Keratinocyte (primary cell): ENCODE results near the gene NXT2. TPM values are rescaled to one million over a fixed set of nuclear protein-coding genes. Genes with fewer than 3 reads are reported as not detected.

Source experiments
- DNase-seq: peaks from one replicate; pipeline ENCODE4 v3.0.0-alpha.2; 2011; ENCODE audit warnings: low read depth, missing footprints, low spot score
- FAIRE-seq: peaks from 2 replicates; lab custom pipeline; 2011; peaks lifted over from hg19 to GRCh38; lab: Jason Lieb, UNC
- H2AFZ ChIP-seq: 2 replicates; pipeline ENCODE4 v1.6.0; 2012; ENCODE audit warnings: low read length, control low read depth, inconsistent platforms; ENCODE audit not compliant: control insufficient read depth
- H3K27ac ChIP-seq: 2 replicates; pipeline ENCODE4 v1.5.1; 2011; ENCODE audit warnings: low read length; ENCODE audit not compliant: control insufficient read depth, insufficient read depth
- H3K27me3 ChIP-seq: 3 replicates; pipeline ENCODE4 v1.6.0; 2011; ENCODE audit warnings: low read length; ENCODE audit not compliant: control insufficient read depth, insufficient read depth; ENCODE audit errors: extremely low read depth
- H3K36me3 ChIP-seq, 2 experiments: 2 replicates in 1 of 2; 3 replicates in 1 of 2; pipeline ENCODE4 v1.5.1; 2011; ENCODE audit warnings: low read length in 2 of 2, mild to moderate bottlenecking in 1 of 2; ENCODE audit not compliant: control insufficient read depth in 2 of 2, insufficient read depth in 2 of 2; ENCODE audit errors: extremely low read depth in 1 of 2
- H3K4me1 ChIP-seq: 3 replicates; pipeline ENCODE4 v1.5.1; 2011; ENCODE audit warnings: low read length; ENCODE audit not compliant: control insufficient read depth, insufficient read depth; ENCODE audit errors: extremely low read depth
- H3K4me2 ChIP-seq: 3 replicates; pipeline ENCODE4 v1.6.0; 2011; ENCODE audit warnings: low read depth, low read length; ENCODE audit not compliant: control insufficient read depth, insufficient read depth; ENCODE audit errors: extremely low read depth
- H3K4me3 ChIP-seq, 3 experiments: fragments of 200-600 bp in 1 of 3; sonication (generic) in 1 of 3; 2 replicates in 2 of 3; 3 replicates in 1 of 3; pipeline ENCODE4 v1.5.1; 2011 to 2016; ENCODE audit warnings: low read length in 3 of 3, mild to moderate bottlenecking in 3 of 3, control low read depth in 2 of 3, inconsistent platforms in 1 of 3, low read depth in 1 of 3, mixed read lengths in 1 of 3, mixed run types in 1 of 3, moderate library complexity in 1 of 3; ENCODE audit not compliant: control insufficient read depth in 2 of 3, insufficient read depth in 2 of 3; ENCODE audit errors: extremely low read depth in 1 of 3
- H3K79me2 ChIP-seq: 2 replicates; pipeline ENCODE4 v1.6.0; 2012; ENCODE audit warnings: low read length; ENCODE audit not compliant: control insufficient read depth, insufficient read depth
- H3K9ac ChIP-seq: 3 replicates; pipeline ENCODE4 v1.6.0; 2011; ENCODE audit warnings: low read length; ENCODE audit not compliant: control insufficient read depth, insufficient read depth; ENCODE audit errors: extremely low read depth
- H3K9me1 ChIP-seq: 3 replicates; pipeline ENCODE4 v1.6.0; 2011; ENCODE audit warnings: low read length; ENCODE audit not compliant: control insufficient read depth, insufficient read depth; ENCODE audit errors: extremely low read depth
- H3K9me3 ChIP-seq: 2 replicates; pipeline ENCODE4 v1.5.1; 2012; ENCODE audit warnings: low read depth, low read length; ENCODE audit not compliant: control insufficient read depth
- H4K20me1 ChIP-seq: 3 replicates; pipeline ENCODE4 v1.6.0; 2011; ENCODE audit warnings: low read length; ENCODE audit not compliant: control insufficient read depth, insufficient read depth; ENCODE audit errors: extremely low read depth
- EZH2 ChIP-seq: IDR thresholded peaks from one replicate; pipeline ENCODE4 v1.6.1; 2012; ENCODE audit warnings: inconsistent platforms, mild to moderate bottlenecking, low read length, moderate library complexity
- dilution Hi-C: fragments of 300-500 bp; cut with MboI; formaldehyde crosslinking; loops from one replicate; pipeline ENCODE4 v1.7.0; 2020; ENCODE audit warnings: low sequenced_read_pairs; ENCODE audit not compliant: extremely low pct_ligation_motif_present
- polyA plus RNA-seq, 5 experiments: library from polyadenylated mRNA; depleted of rRNA in 3 of 5; stranded (reverse) in 3 of 5; stranded (forward) in 1 of 5; unstranded in 1 of 5; fragments of >200 nt; gene quantifications; 1 replicate in 1 of 5; 2 replicates in 3 of 5; 3 replicates in 1 of 5; pipeline versions ENCODE4 v1.2.1 to v1.2.3, GENCODE V29; 2011 to 2012; ENCODE audit warnings: missing spikeins in 2 of 5, low read depth in 1 of 5, low replicate concordance in 1 of 5
- TF ChIP-seq, protein P1 (sequence below), 3 experiments: IDR thresholded peaks in 1 of 3; conservative IDR thresholded peaks in 1 of 3; optimal IDR thresholded peaks in 1 of 3; 2 replicates in 2 of 3; 3 replicates in 1 of 3; pipeline versions ENCODE3 to v1.5.1; 2011; ENCODE audit warnings: low read length in 3 of 3, mild to moderate bottlenecking in 3 of 3, moderate library complexity in 2 of 3, control low read depth in 1 of 3, inconsistent platforms in 1 of 3; ENCODE audit not compliant: insufficient read depth in 2 of 3; ENCODE audit errors: extremely low read depth in 1 of 3

Gene NXT2
- polyA plus RNA-seq, 1 donor (not counting 4 experiments of a cell fraction or from before 2014, with no cell fraction given) = 7.7 TPM

DNA sequence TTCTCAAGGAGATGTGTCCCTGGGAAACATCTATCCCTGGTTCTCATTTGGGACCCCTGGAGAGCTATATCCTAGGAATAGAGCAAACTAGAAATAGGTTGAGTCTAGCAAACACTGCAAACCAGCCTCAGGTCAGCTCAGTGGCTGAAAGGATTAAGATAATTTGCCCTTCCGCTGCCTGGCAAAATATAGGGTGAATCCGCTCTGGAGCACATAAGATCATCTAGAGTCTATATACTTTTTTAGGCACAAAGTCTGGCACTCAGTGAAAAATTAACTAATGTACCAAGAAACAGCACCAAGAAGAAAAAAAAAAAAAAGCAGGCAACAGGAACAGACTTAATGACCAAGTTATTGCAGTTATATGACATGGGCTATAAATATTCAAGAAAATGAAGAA lies 47.5 kb upstream of the NXT2 start:
- Histone ChIP-seq H3K9ac (no peak overlapping the region), H3K4me3 (no peak overlapping the region), H3K79me2 (no peaks in the 10 kb centered on the region), H2AFZ (no peak overlapping the region), H3K27me3 (peaks cover 5% of the 10 kb centered on the region), H3K27ac (no peak overlapping the region), H3K4me1 (no peaks in the 10 kb centered on the region), H4K20me1 (no peaks in the 10 kb centered on the region), H3K9me1 (no peaks in the 10 kb centered on the region), H3K4me2 (no peak overlapping the region), H3K36me3 (no peaks in the 10 kb centered on the region), H3K9me3 (no peaks in the 10 kb centered on the region)
- no peak for DNase-seq
- no peak for FAIRE-seq
- TF ChIP-seq, protein P1, sequence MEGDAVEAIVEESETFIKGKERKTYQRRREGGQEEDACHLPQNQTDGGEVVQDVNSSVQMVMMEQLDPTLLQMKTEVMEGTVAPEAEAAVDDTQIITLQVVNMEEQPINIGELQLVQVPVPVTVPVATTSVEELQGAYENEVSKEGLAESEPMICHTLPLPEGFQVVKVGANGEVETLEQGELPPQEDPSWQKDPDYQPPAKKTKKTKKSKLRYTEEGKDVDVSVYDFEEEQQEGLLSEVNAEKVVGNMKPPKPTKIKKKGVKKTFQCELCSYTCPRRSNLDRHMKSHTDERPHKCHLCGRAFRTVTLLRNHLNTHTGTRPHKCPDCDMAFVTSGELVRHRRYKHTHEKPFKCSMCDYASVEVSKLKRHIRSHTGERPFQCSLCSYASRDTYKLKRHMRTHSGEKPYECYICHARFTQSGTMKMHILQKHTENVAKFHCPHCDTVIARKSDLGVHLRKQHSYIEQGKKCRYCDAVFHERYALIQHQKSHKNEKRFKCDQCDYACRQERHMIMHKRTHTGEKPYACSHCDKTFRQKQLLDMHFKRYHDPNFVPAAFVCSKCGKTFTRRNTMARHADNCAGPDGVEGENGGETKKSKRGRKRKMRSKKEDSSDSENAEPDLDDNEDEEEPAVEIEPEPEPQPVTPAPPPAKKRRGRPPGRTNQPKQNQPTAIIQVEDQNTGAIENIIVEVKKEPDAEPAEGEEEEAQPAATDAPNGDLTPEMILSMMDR (optimal IDR thresholded peaks at IDR 0.05 in 1 of 3, IDR thresholded peaks at IDR 0.05 in 1 of 3, conservative IDR thresholded peaks at IDR 0.05 in 1 of 3; ENCODE audit: extremely low read depth in 1 of 3, insufficient read depth in 2 of 3, low read length in 3 of 3) = no peak
- TF ChIP-seq EZH2 = no peak
- dilution Hi-C loops = no loop called here

DNA sequence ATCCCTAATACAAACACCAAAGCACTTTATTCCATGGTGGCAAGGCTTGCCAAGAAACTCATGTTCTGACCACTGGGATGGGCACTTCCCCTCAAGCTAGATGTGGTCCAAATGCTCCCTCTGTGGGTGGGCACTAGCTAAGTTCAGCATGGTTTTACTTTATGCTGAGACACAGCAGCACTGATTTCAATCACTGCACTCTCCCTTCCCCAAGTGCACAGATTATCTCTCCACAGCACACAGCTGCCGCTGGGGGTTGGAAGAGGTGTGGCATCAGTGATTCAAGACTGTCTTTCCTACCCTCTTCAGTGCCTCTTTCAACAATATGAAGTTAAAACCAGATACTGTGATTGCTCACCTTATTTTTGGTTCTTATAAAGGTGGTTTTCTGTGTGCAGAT lies 38.2 kb upstream of the NXT2 start:
- dilution Hi-C loops = no loop called here
- no peak for DNase-seq
- no peak for FAIRE-seq

More for the DNA sequence above, 38.2 kb upstream of the NXT2 start:
- Histone ChIP-seq H3K9me1 (no peaks in the 10 kb centered on the region), H3K36me3 (no peaks in the 10 kb centered on the region), H3K27me3 (peaks cover 8% of the 10 kb centered on the region), H3K27ac (no peak overlapping the region), H4K20me1 (no peaks in the 10 kb centered on the region), H3K9me3 (no peaks in the 10 kb centered on the region), H2AFZ (no peak overlapping the region), H3K4me2 (no peak overlapping the region), H3K9ac (no peak overlapping the region), H3K4me3 (no peak overlapping the region), H3K79me2 (no peaks in the 10 kb centered on the region), H3K4me1 (no peaks in the 10 kb centered on the region)
- no peak for TF ChIP-seq EZH2
- TF ChIP-seq, protein P1 (optimal IDR thresholded peaks at IDR 0.05 in 1 of 3, IDR thresholded peaks at IDR 0.05 in 1 of 3, conservative IDR thresholded peaks at IDR 0.05 in 1 of 3; ENCODE audit: extremely low read depth in 1 of 3, insufficient read depth in 2 of 3, low read length in 3 of 3) = no peak
